Measurements from ENCODE around the gene ARHGEF28. TPM values are rescaled to one million over a fixed set of nuclear protein-coding genes. Genes with fewer than 3 reads are reported as not detected.

The ARHGEF28 gene
- total RNA-seq, 1 experiment from 2014 or later = 0.57 TPM

- no peaks in the 10 kb centered on the region for H3K27me3 Mint-ChIP-seq (ENCODE audit: low read depth)
- H2AFZ ChIP-seq (ENCODE audit: low read length) = no peak overlapping the region
- no peak overlapping the region for H4K91ac ChIP-seq (ENCODE audit: insufficient read length, low read depth, low read length)
- H3K4ac ChIP-seq (ENCODE audit: low read depth, low read length) = no peak overlapping the region
- DNase-seq = no peak
- no peaks in the 10 kb centered on the region for H3K4me1 Mint-ChIP-seq
- no peak overlapping the region for H3K14ac ChIP-seq (ENCODE audit: insufficient read depth, low read length)
- peaks cover 6% of the 10 kb centered on the region; the same call in 1 of the 2 replicates for H3K4me1 ChIP-seq (ENCODE audit: insufficient read depth, low read length)
- no peak overlapping the region for H2BK5ac ChIP-seq (ENCODE audit: insufficient read length, low read length)
- H3K23me2 ChIP-seq (ENCODE audit: insufficient read length, low read depth, low read length, poor library complexity, severe bottlenecking) = no peaks in the 10 kb centered on the region
- no peaks in the 10 kb centered on the region for H3K9me3 Mint-ChIP-seq
- H3K36me3 Mint-ChIP-seq (ENCODE audit: insufficient read depth in 1 of 3, low read depth in 3 of 3) = no peaks in the 10 kb centered on the region
- H3K79me1 ChIP-seq (ENCODE audit: insufficient read depth, low read depth, low read length, poor library complexity, severe bottlenecking) = no peaks in the 10 kb centered on the region
- TF ChIP-seq CTCF (conservative IDR thresholded peaks at IDR 0.05) = no peak
- H3K4me3 Mint-ChIP-seq = no peak overlapping the region
- no peaks in the 10 kb centered on the region for H3K79me2 ChIP-seq (ENCODE audit: insufficient read depth, low read length)
- no peak overlapping the region for H3K56ac ChIP-seq (ENCODE audit: insufficient read length, low read depth, low read length)
- no peak overlapping the region for H2BK15ac ChIP-seq (ENCODE audit: low read depth, low read length)
- no peak overlapping the region for H3K18ac ChIP-seq (ENCODE audit: insufficient read length, low read depth, low read length)
- H2BK20ac ChIP-seq (ENCODE audit: low read depth, low read length, poor library complexity, severe bottlenecking) = no peak overlapping the region
- no peak overlapping the region for H3K9ac ChIP-seq (ENCODE audit: extremely low read depth, insufficient read length, low read length)
- H3K4me2 ChIP-seq (ENCODE audit: insufficient read depth, insufficient read length, low read length) = no peak overlapping the region
- H2BK12ac ChIP-seq (ENCODE audit: insufficient read length, low read depth, low read length) = no peak overlapping the region
- no peaks in the 10 kb centered on the region for H4K20me1 ChIP-seq (ENCODE audit: control insufficient read depth, insufficient read depth, insufficient read length)
- H2BK120ac ChIP-seq (ENCODE audit: low read depth, low read length, poor library complexity, severe bottlenecking) = no peak overlapping the region
- H4K5ac ChIP-seq (ENCODE audit: insufficient read length, low read depth, low read length) = no peak overlapping the region
- no peaks in the 10 kb centered on the region for H3K9me3 ChIP-seq (ENCODE audit: control insufficient read depth, low read depth, low read length)
- H2AK5ac ChIP-seq (ENCODE audit: insufficient read length, low read length) = no peak overlapping the region
- no peak overlapping the region for H3K27ac ChIP-seq (ENCODE audit: insufficient read length, low read depth, low read length)
- no peak overlapping the region for H4K8ac ChIP-seq (replicated peaks; ENCODE audit: insufficient read length, low read depth, low read length)
- no peak overlapping the region for H3K23ac ChIP-seq (ENCODE audit: insufficient read length, low read depth, low read length)
- no peak overlapping the region for H3T11ph ChIP-seq (ENCODE audit: low read length)
- H3K27me3 ChIP-seq (ENCODE audit: insufficient read depth, low read length) = no peaks in the 10 kb centered on the region
- no CpG with 5 or more reads among the region's 1 CpG for WGBS (ENCODE audit: extremely low coverage, insufficient read length, low lambda C conversion rate)
- no peak overlapping the region for H3K27ac Mint-ChIP-seq
Measured at GRCh38 chr5:73830646-73831045, 204.7 kb downstream of the ARHGEF28 start.
